Neuronal stem cell (in vitro differentiated cells): ENCODE results near the gene FLRT1.

ENCODE experiments used
- DNase-seq: peaks from one replicate; pipeline ENCODE4 v3.0.0-alpha.2; 2013; ENCODE audit warnings: low spot score
- H2AFZ ChIP-seq: one replicate; pipeline ENCODE4 v1.6.1; 2013; ENCODE audit warnings: mild to moderate bottlenecking, low read length, inconsistent platforms
- H2AK5ac ChIP-seq: 2 replicates; pipeline ENCODE4 v1.6.1; 2013; ENCODE audit warnings: low read depth, mild to moderate bottlenecking, inconsistent platforms, low read length, moderate library complexity, mixed read lengths
- H2BK120ac ChIP-seq: 2 replicates; pipeline ENCODE4 v1.6.1; 2013; ENCODE audit warnings: low read depth, mild to moderate bottlenecking, inconsistent platforms, low read length, moderate library complexity, mixed read lengths
- H2BK12ac ChIP-seq: one replicate; pipeline ENCODE4 v1.6.1; 2013; ENCODE audit warnings: low read length, inconsistent platforms
- H2BK15ac ChIP-seq: 2 replicates; pipeline ENCODE4 v1.6.1; 2013; ENCODE audit warnings: mild to moderate bottlenecking, low read length, inconsistent platforms, mixed read lengths
- H2BK5ac ChIP-seq: one replicate; pipeline ENCODE4 v1.6.1; 2013; ENCODE audit warnings: inconsistent platforms, mild to moderate bottlenecking, low read length, moderate library complexity
- H3K14ac ChIP-seq: one replicate; pipeline ENCODE4 v1.6.1; 2013; ENCODE audit warnings: low read length, inconsistent platforms
- H3K18ac ChIP-seq: 2 replicates; pipeline ENCODE4 v1.6.1; 2013; ENCODE audit warnings: low read length, inconsistent platforms
- H3K23ac ChIP-seq: 2 replicates; pipeline ENCODE4 v1.6.1; 2013; ENCODE audit warnings: low read depth, mild to moderate bottlenecking, mixed read lengths, low read length, inconsistent platforms; ENCODE audit not compliant: poor library complexity
- H3K27ac ChIP-seq: replicated peaks from 3 replicates; pipeline ENCODE4 v1.5.1; 2013; ENCODE audit warnings: low read length, inconsistent platforms
- H3K27me3 ChIP-seq, 3 experiments: 2 replicates each; pipeline ENCODE4 v1.6.1; 2013; ENCODE audit warnings: low read length in 3 of 3, mild to moderate bottlenecking in 2 of 3, inconsistent platforms in 1 of 3, low read depth in 1 of 3, mixed read lengths in 1 of 3, moderate library complexity in 1 of 3; ENCODE audit not compliant: control insufficient read depth in 3 of 3, insufficient read depth in 3 of 3
- H3K36me3 ChIP-seq, 2 donors: replicated peaks in 1 of 2; 2 replicates each; pipeline ENCODE4 v1.6.1; 2013; ENCODE audit warnings: low read length in 2 of 2; ENCODE audit not compliant: control insufficient read depth in 2 of 2, insufficient read depth in 2 of 2
- H3K4ac ChIP-seq: 2 replicates; pipeline ENCODE4 v1.6.1; 2013; ENCODE audit warnings: inconsistent platforms, mild to moderate bottlenecking, low read length, moderate library complexity
- H3K4me1 ChIP-seq, 2 donors: 1 replicate in 1 of 2; 2 replicates in 1 of 2; pipeline ENCODE4 v1.6.1; 2013; ENCODE audit warnings: low read length in 2 of 2, low read depth in 1 of 2; ENCODE audit not compliant: control insufficient read depth in 2 of 2, insufficient read depth in 1 of 2
- H3K4me2 ChIP-seq: one replicate; pipeline ENCODE4 v1.6.1; 2013; ENCODE audit warnings: mild to moderate bottlenecking, low read length, inconsistent platforms; ENCODE audit not compliant: insufficient read depth, poor library complexity, severe bottlenecking
- H3K4me3 ChIP-seq, 2 donors: 2 replicates each; pipeline ENCODE4 v1.5.1; 2013; ENCODE audit warnings: low read length in 2 of 2, mild to moderate bottlenecking in 2 of 2, inconsistent platforms in 1 of 2, moderate library complexity in 1 of 2
- H3K79me1 ChIP-seq: one replicate; pipeline ENCODE4 v1.6.1; 2013; ENCODE audit warnings: low read depth, mild to moderate bottlenecking, inconsistent platforms, low read length, moderate library complexity
- H3K9ac ChIP-seq: one replicate; pipeline ENCODE4 v1.6.1; 2013; ENCODE audit warnings: mild to moderate bottlenecking, low read depth, low read length, inconsistent platforms; ENCODE audit not compliant: poor library complexity
- H3K9me3 ChIP-seq, 2 donors: replicated peaks in 1 of 2; 2 replicates each; pipeline versions ENCODE3 to v1.6.1; 2013; ENCODE audit warnings: low read length in 2 of 2, mild to moderate bottlenecking in 2 of 2, inconsistent platforms in 1 of 2, low read depth in 1 of 2, mixed read lengths in 1 of 2, moderate library complexity in 1 of 2; ENCODE audit not compliant: control insufficient read depth in 2 of 2, insufficient read depth in 1 of 2
- H4K8ac ChIP-seq: one replicate; pipeline ENCODE4 v1.6.1; 2013; ENCODE audit warnings: low read depth, mild to moderate bottlenecking, inconsistent platforms, low read length, moderate library complexity
- H4K91ac ChIP-seq: one replicate; pipeline ENCODE4 v1.6.1; 2013; ENCODE audit warnings: low read length, low read depth, mild to moderate bottlenecking, inconsistent platforms; ENCODE audit not compliant: poor library complexity
- WGBS, 2 donors: extraction: QIAGEN DNeasy Blood & Tissue Kit; methylation state at CpG; one replicate each; pipeline ENCODE4 v1.1.7; 2013; ENCODE audit warnings: missing lambda C conversion rate in 2 of 2, mixed read lengths in 1 of 2; ENCODE audit not compliant: insufficient read length in 2 of 2, insufficient replicate concordance in 1 of 2; ENCODE audit errors: extremely low coverage in 2 of 2; 5-methylcytosine and 5-hydroxymethylcytosine counted together

FLRT1 gene

DNA sequence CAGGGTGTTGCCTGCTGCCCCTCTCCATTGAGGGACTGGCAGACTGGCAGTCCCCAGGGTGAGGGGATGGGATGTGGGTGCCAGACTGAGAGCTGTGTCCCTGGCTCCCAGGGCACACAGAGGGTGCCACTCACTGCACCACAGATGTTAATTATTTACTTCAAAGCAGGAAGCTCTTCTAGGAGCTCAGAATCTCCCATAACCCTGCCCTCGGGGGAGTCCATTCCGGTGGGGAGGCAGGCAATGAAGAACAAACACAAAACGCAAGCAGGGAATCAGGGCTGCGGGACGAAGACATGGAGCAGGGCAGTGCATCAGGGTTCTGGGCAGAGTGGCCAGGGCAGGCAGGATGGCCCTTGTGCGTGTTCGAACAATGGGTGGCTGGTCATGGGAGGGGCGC is 24.4 kb upstream of the FLRT1 start:
- no peak overlapping the region for H2AFZ ChIP-seq
- H3K9me3 ChIP-seq: peaks cover 0 to 3% of the 10 kb centered on the region in 2 donors
- H3K4me1 ChIP-seq: peaks cover 18 to 30% of the 10 kb centered on the region in 2 donors
- H2BK15ac ChIP-seq: no peak overlapping the region
- H2AK5ac ChIP-seq: no peak overlapping the region
- peak overlapping the region; percentile 25 for H3K23ac ChIP-seq
- no peak overlapping the region for H3K4ac ChIP-seq
- peaks cover 0 to 36% (median 8%) of the 10 kb centered on the region in 3 experiments for H3K27me3 ChIP-seq
- no CpG with 5 or more reads among the region's 8 CpGs for WGBS, 2 donors
- no peak overlapping the region for H3K27ac ChIP-seq
- no peak overlapping the region for H2BK5ac ChIP-seq
- H3K4me3 ChIP-seq: no peak overlapping the region
- no peak overlapping the region for H3K4me2 ChIP-seq
- H3K18ac ChIP-seq: peak overlapping the region; percentile 71
- peaks cover 3% of the 10 kb centered on the region for H3K79me1 ChIP-seq
- no peaks in the 10 kb centered on the region for H3K36me3 ChIP-seq
- no peak overlapping the region for H4K8ac ChIP-seq
- no peak overlapping the region for H4K91ac ChIP-seq
- no peak overlapping the region for H3K9ac ChIP-seq
- no peak overlapping the region for H2BK12ac ChIP-seq
- no peak overlapping the region for H3K14ac ChIP-seq
- no peak for DNase-seq
- no peak overlapping the region for H2BK120ac ChIP-seq

DNA sequence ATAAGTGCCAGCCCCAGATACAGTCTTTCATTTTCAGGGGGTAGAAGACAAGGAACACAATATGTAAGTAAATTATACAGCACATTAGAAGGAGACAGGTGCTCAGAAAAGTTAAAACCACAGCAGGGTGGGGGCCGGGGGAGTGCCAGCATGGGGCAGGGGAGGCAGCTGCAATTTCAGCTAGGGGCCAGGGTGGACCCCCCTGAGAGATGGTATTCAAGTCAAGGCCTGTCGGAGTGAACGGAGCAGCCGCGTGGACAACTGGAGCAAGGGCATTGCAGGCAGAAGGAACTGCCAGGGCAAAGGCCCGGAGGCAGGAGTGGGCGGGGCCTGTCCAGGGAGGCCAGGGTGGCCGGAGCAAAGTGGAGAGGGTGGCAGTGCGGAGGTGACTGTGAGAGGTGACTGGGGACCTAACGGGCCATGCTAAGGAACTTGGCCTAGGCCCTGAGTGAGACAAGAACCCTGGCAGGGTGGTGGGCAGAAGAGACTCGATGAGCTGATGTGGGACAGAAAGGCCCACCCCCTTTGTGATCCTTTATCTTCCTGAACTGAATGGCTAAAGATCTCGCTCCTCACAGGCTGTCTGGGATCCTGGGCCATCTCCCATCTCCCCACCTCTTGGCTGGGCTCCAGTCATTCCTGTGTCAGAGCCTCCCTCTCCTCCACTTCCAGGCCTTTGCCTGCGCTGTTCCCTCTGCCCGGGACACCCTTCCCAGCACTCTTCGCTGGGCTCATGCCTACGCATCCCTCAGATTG is 22.4 kb upstream of the FLRT1 start:
- H3K4me3 ChIP-seq: no peak overlapping the region
- H3K27me3 ChIP-seq: peaks cover 0 to 16% (median 8%) of the 10 kb centered on the region in 3 experiments
- no peak overlapping the region for H2AFZ ChIP-seq
- H3K4me2 ChIP-seq: no peak overlapping the region
- H3K27ac ChIP-seq: no peak overlapping the region
- H2AK5ac ChIP-seq: peak overlapping the region; percentile 98
- DNase-seq: no peak
- no peak overlapping the region for H2BK15ac ChIP-seq
- peaks cover 0 to 3% of the 10 kb centered on the region in 2 donors for H3K9me3 ChIP-seq
- H3K18ac ChIP-seq: peak overlapping the region; percentile 80
- no peak overlapping the region for H2BK12ac ChIP-seq
- H3K4me1 ChIP-seq: peaks cover 6 to 22% of the 10 kb centered on the region in 2 donors
- H4K91ac ChIP-seq: no peak overlapping the region
- peak overlapping the region; percentile 17 for H3K14ac ChIP-seq
- no peak overlapping the region for H4K8ac ChIP-seq
- no peak overlapping the region for H3K23ac ChIP-seq
- no peaks in the 10 kb centered on the region for H3K36me3 ChIP-seq
- H3K79me1 ChIP-seq: peaks cover 3% of the 10 kb centered on the region
- H2BK5ac ChIP-seq: no peak overlapping the region
- no peak overlapping the region for H3K4ac ChIP-seq
- no peak overlapping the region for H2BK120ac ChIP-seq
- no peak overlapping the region for H3K9ac ChIP-seq
- WGBS, 2 donors: no CpG with 5 or more reads among the region's 16 CpGs

- no peak overlapping the region for H3K4me2 ChIP-seq
- H3K79me1 ChIP-seq: peaks cover 3% of the 10 kb centered on the region
- no peak overlapping the region for H2BK15ac ChIP-seq
- peak overlapping the region; percentile 80 for H3K18ac ChIP-seq
- peaks cover 0 to 3% of the 10 kb centered on the region in 2 donors for H3K9me3 ChIP-seq
- H2AFZ ChIP-seq: no peak overlapping the region
- no peak overlapping the region for H3K4ac ChIP-seq
- H4K91ac ChIP-seq: no peak overlapping the region
- peak overlapping the region; percentile 98 for H2AK5ac ChIP-seq
- H3K9ac ChIP-seq: peak overlapping the region; percentile 60
- no peak overlapping the region for H4K8ac ChIP-seq
- no peak overlapping the region for H3K4me3 ChIP-seq
- no CpG with 5 or more reads among the region's 11 CpGs for WGBS, 2 donors
- H3K4me1 ChIP-seq: peaks cover 6 to 22% of the 10 kb centered on the region in 2 donors
- no peak overlapping the region for H2BK5ac ChIP-seq
- no peak for DNase-seq
- no peak overlapping the region for H2BK120ac ChIP-seq
- H3K36me3 ChIP-seq: no peaks in the 10 kb centered on the region
- peak overlapping the region; percentile 58 for H2BK12ac ChIP-seq
- H3K27ac ChIP-seq: no peak overlapping the region
- H3K23ac ChIP-seq: no peak overlapping the region
- H3K14ac ChIP-seq: no peak overlapping the region
- H3K27me3 ChIP-seq: peaks cover 0 to 8% (median 7%) of the 10 kb centered on the region in 3 experiments
Observed at GRCh38 chr11:64014356-64014755, 21.4 kb upstream of the FLRT1 start.

- Histone ChIP-seq H2AK5ac (peak overlapping the region; percentile 94), H3K4me3 (no peak overlapping the region), H2BK15ac (peak overlapping the region; percentile 85), H2AFZ (no peak overlapping the region), H2BK5ac (peak overlapping the region; percentile 39), H3K36me3 (no peaks in the 10 kb centered on the region), H2BK120ac (no peak overlapping the region), H4K8ac (peak overlapping the region; percentile 43), H3K4me2 (no peak overlapping the region), H3K27ac (no peak overlapping the region), H3K4me1 (peaks cover 6 to 22% of the 10 kb centered on the region in 2 donors), H2BK12ac (peak overlapping the region; percentile 58), H3K18ac (no peak overlapping the region), H4K91ac (no peak overlapping the region), H3K4ac (no peak overlapping the region), H3K27me3 (peaks cover 0 to 11% (median 3%) of the 10 kb centered on the region in 3 experiments), H3K23ac (no peak overlapping the region), H3K79me1 (peaks cover 5% of the 10 kb centered on the region), H3K9me3 (peaks cover 0 to under 1% of the 10 kb centered on the region in 2 donors), H3K9ac (peak overlapping the region; percentile 44), H3K14ac (no peak overlapping the region)
- DNase-seq: no peak
- no CpG with 5 or more reads among the region's 20 CpGs for WGBS, 2 donors
Observed at GRCh38 chr11:64015510-64015909, 20.2 kb upstream of the FLRT1 start.
